ENCODE results near the gene CAMSAP2. TPM values are rescaled to one million over a fixed set of nuclear protein-coding genes. Genes with fewer than 3 reads are reported as not detected.

CAMSAP2 gene
- total and polyA plus RNA-seq, 2 of the 8 experiments (the other 6 are each of a cell fraction or from before 2014, with no cell fraction given) = 4.2 to 27.6 TPM

- H3K27ac ChIP-seq (ENCODE audit: low read depth, low read length) = no peak overlapping the region
- no peak overlapping the region for H2BK15ac ChIP-seq (ENCODE audit: low read length)
- no peaks in the 10 kb centered on the region for H3K9me3 ChIP-seq (ENCODE audit: insufficient read depth in 2 of 2, low read depth in 1 of 2, low read length in 1 of 2)
- H3K4me2 ChIP-seq (ENCODE audit: insufficient read depth in 1 of 2, low read depth in 2 of 2, low read length in 2 of 2) = no peak overlapping the region
- peaks cover 3% of the 10 kb centered on the region; the same call in 1 of the 2 replicates for H3K23me2 ChIP-seq (ENCODE audit: low read depth, low read length)
- no peaks in the 10 kb centered on the region for H3K27me3 ChIP-seq (replicated peaks in 1 of 4; ENCODE audit: control insufficient read depth in 3 of 4, extremely low read depth in 1 of 4, insufficient read depth in 3 of 4, low read length in 3 of 4)
- H2BK120ac ChIP-seq (replicated peaks; ENCODE audit: low read depth, low read length) = no peak overlapping the region
- no peak overlapping the region for H2BK12ac ChIP-seq (ENCODE audit: low read depth, low read length)
- no peak overlapping the region for H3K9ac ChIP-seq (replicated peaks in 1 of 4; ENCODE audit: extremely low read depth in 1 of 4, low read depth in 3 of 4, low read length in 3 of 4)
- H3K4me1 ChIP-seq (replicated peaks in 1 of 4; ENCODE audit: control insufficient read depth in 3 of 4, insufficient read depth in 4 of 4, low read length in 3 of 4) = no peaks in the 10 kb centered on the region
- H2AK5ac ChIP-seq (ENCODE audit: low read depth, low read length) = no peak overlapping the region
- H3K23ac ChIP-seq (ENCODE audit: insufficient read length) = no peak overlapping the region
- no peak overlapping the region for H4K5ac ChIP-seq (ENCODE audit: insufficient read length, low read depth, low read length)
- H3K4me3 ChIP-seq (ENCODE audit: extremely low read depth in 1 of 4, insufficient read depth in 2 of 4, low read depth in 3 of 4, low read length in 4 of 4) = no peak overlapping the region
- no peak overlapping the region; the same call in 1 of the 2 replicates for H4K8ac ChIP-seq (ENCODE audit: extremely low read depth, insufficient read depth, low read length)
- H3K36me3 ChIP-seq (ENCODE audit: control insufficient read depth in 2 of 4, insufficient read depth in 4 of 4, low read length in 3 of 4) = no peaks in the 10 kb centered on the region; a peak in 3 of 8 replicates
- peaks cover 0 to 66% of the 10 kb centered on the region in 2 experiments; a peak in 3 of 4 replicates for H3K79me2 ChIP-seq (ENCODE audit: control insufficient read depth in 1 of 2, insufficient read depth in 2 of 2, low read length in 2 of 2)
- H3K18ac ChIP-seq (ENCODE audit: extremely low read depth, low read length) = no peak overlapping the region
- H3K79me1 ChIP-seq (ENCODE audit: low read depth, low read length) = peaks cover 6% of the 10 kb centered on the region
- FAIRE-seq = no peak
- no peak overlapping the region for H3K4ac ChIP-seq (replicated peaks; ENCODE audit: insufficient read length, low read depth, low read length)
- peaks cover 0 to 3% of the 10 kb centered on the region in 2 experiments for H4K20me1 ChIP-seq (replicated peaks in 1 of 2; ENCODE audit: control insufficient read depth in 1 of 2, insufficient read depth in 2 of 2, low read length in 2 of 2)
- DNase-seq (ENCODE audit: low read depth in 1 of 2, low spot score in 2 of 2) = no peak
- ChIA-PET CTCF (ENCODE audit: partially characterized antibody) (interaction anchor here (1.4 kb wide), 1 partner anchor 53 kb away, joined by 3 read pairs; no protein-coding TSS in a partner anchor), POLR2A (ENCODE audit: partially characterized antibody) (interaction anchor here (1.2 kb wide), 1 partner anchor 10 kb away, joined by 5 read pairs; the partner anchor contains the start of gene CAMSAP2)
- no peak overlapping the region for H3K56ac ChIP-seq (replicated peaks; ENCODE audit: insufficient read length, low read depth, low read length)
- no peak overlapping the region for H2AFZ ChIP-seq (ENCODE audit: low read length)
- no peak overlapping the region for H4K91ac ChIP-seq (replicated peaks; ENCODE audit: insufficient read length, low read length)
- no peak overlapping the region for H3K14ac ChIP-seq (ENCODE audit: insufficient read length)
- TF ChIP-seq EGR1 (IDR thresholded peaks at IDR 0.05; ENCODE audit: borderline replicate concordance, low read depth, low read length) (no peak), EZH2 (IDR thresholded peaks at IDR 0.05; ENCODE audit: low read depth, low read length, severe bottlenecking) (no peak), ATF3 (IDR thresholded peaks at IDR 0.05; ENCODE audit: insufficient read depth, low read depth, low read length) (no peak), TAF1 (IDR thresholded peaks at IDR 0.05; ENCODE audit: low read depth, low read length) (no peak), KDM1A (IDR thresholded peaks at IDR 0.05; ENCODE audit: borderline replicate concordance, low read length) (no peak), USF2 (IDR thresholded peaks at IDR 0.05; ENCODE audit: low read length) (no peak), HDAC6 (IDR thresholded peaks at IDR 0.05; ENCODE audit: low read depth, low read length) (no peak), CBX5 (IDR thresholded peaks at IDR 0.05; ENCODE audit: low read depth, low read length) (no peak), BACH1 (IDR thresholded peaks at IDR 0.05; ENCODE audit: low read length) (no peak), MAFK (IDR thresholded peaks at IDR 0.05; ENCODE audit: low read depth, low read length) (no peak), KDM5A (IDR thresholded peaks at IDR 0.05; ENCODE audit: low read length) (no peak), EP300 (IDR thresholded peaks at IDR 0.05; ENCODE audit: borderline replicate concordance in 1 of 2, low read depth in 2 of 2, low read length in 2 of 2) (no peak)
- no peak overlapping the region for H2BK5ac ChIP-seq (ENCODE audit: low read depth, low read length)
- no peak overlapping the region for H2BK20ac ChIP-seq (ENCODE audit: low read length)
Measured at GRCh38 chr1:200749090-200749489, 10.4 kb downstream of the CAMSAP2 start.
